Parietal lobe (tissue), 2 donors: ENCODE data around the gene CATSPERB. TPM values are rescaled to one million over a fixed set of nuclear protein-coding genes. Genes with fewer than 3 reads are reported as not detected.

Experiments used
- small RNA-seq: library from RNA; depleted of rRNA; stranded (forward); fragments of <200 nt; gene quantifications from one replicate; pipeline ENCODE3, GENCODE V24; 2014; ENCODE audit warnings: low replicate concordance
- total RNA-seq: library from RNA; depleted of rRNA; stranded (reverse); fragments of >200 nt; gene quantifications from one replicate; pipeline ENCODE4 v1.2.3, GENCODE V29; 2014

The CATSPERB gene, protein sequence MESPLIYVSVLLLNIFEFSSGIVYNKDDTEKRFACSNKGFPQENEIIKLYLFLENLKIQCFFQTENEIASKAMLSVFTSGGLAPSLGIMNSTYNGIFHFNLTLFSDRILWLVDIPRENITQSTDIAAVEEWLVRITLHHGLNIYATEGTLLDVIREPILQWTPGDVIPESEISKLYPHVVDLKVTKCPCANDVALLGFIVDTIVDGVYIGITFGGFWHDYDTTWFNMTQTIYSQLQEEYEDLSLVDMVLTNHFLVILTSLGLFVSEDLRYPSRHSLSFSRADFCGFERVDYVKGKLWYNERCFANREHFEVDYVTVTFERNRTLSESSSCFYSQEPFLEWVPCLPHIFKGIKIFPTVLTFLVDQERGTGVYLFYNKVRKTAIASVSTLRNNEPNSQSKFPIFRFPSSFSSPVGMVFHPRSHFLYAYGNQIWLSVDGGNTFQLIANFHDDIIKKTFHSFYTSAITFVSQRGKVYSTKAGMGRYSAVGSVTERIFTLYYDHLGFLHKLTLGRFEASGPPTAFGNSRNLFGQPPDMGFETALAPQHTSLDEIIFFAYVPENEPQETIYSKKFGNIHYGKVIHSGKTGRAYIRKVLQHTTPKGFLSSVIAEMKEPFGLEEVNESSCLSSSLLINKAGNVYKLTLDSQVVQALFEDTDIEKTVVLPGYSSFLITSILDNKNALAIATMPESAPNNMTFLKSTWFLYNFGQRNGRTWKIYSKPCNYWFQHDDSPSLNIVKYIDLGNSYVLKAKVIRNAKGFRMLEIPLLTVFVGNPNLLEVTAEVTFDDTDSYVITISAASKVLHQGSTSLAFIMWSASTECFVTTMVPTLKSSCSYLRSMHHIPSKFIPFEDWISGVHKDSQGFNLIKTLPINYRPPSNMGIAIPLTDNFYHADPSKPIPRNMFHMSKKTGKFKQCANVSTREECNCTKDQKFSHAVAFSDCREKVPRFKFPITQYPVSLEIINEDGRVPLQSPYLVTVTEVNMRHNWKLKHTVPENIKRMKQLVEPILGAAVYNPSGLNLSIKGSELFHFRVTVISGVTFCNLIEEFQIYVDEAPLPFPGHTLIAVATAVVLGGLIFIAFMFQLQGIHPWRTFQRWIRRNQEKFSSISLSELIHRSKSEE
- total RNA-seq: 0.63 TPM

DNA sequence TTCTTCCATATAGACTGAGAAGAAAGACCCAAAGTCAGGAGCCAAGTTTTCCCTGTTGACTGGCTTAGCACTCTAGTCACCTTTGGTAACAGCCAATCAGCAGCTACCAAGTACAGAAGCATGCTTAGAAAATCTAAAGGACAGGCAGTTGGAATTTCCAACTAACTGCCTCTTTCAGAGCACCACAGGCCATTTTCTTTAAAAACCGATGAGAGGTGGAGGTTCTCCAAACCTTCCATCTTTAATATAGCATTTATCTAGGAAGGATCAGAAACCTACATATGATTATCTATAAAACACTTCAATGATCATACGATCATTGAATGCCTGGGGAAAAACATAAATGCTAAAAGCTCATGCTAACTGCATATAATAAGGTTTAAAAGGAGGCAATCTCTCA lies at the start of gene CATSPERB:
Gene CATSPERB (minus strand): TSS at position 101 of the 400 bp plus-strand sequence. CDS start 2,607 bp downstream, outside the sequence.

Small RNA genes within 50 kb of the gene (small RNA-seq; reads per million reads assigned to genes)
- gene AL133373.1: not detected
- gene POLR3GP1: not detected
- not detected for gene RF00012

Other genes starting within 250 kb of the CATSPERB start
- 122 TPM for gene PPP4R3A, start 221.8 kb downstream of the CATSPERB start, total RNA-seq
- gene TC2N, start 135.4 kb upstream of the CATSPERB start, total RNA-seq: 5.6 TPM
- 1.6 TPM for gene FBLN5, start 215.6 kb upstream of the CATSPERB start, total RNA-seq